SK-N-MC (cell line): ENCODE measurements around the gene PILRA.

ENCODE experiments used
- EZH2 ChIP-seq: fragments of 200-600 bp; sonication (generic); IDR thresholded peaks from one replicate; pipeline ENCODE4 v1.6.1; 2017; ENCODE audit warnings: antibody characterized with exemption
- FOXP2 ChIP-seq: optimal IDR thresholded peaks from 2 replicates; pipeline ENCODE3; 2011; ENCODE audit warnings: mild to moderate bottlenecking, moderate library complexity; ENCODE audit not compliant: insufficient read depth; ENCODE audit errors: extremely low read length, control extremely low read depth
- POLR2AphosphoS5 ChIP-seq: IDR thresholded peaks from 2 replicates; pipeline ENCODE4 v1.6.1; 2012; ENCODE audit warnings: mild to moderate bottlenecking, low read depth, low read length, borderline replicate concordance

GRCh38 chr7:100425347-100425746 lies 52.1 kb downstream of the PILRA start:
- TF ChIP-seq POLR2AphosphoS5 (no peak), EZH2 (no peak), FOXP2 (no peak)
